GM12878 (cell line): ENCODE measurements around the gene TEX264. TPM values are rescaled to one million over a fixed set of nuclear protein-coding genes. Genes with fewer than 3 reads are reported as not detected.

ENCODE experiments used
- ATAC-seq: fragments of 200-7000 bp; cut with Tn5 transposase; 3 replicates; pipeline ENCODE4 v1.9.1; 2020; ENCODE audit warnings: mild to moderate bottlenecking, moderate library complexity
- BruUV-seq: library from RNA; stranded (reverse); fragments of 400-500 nt; replicated peaks from 2 replicates; lab custom pipeline; 2021; lab: Mats Ljungman, UMichigan
- CTCF ChIA-PET: fragments of 300-600 bp; sonication (Branson Sonifier 250); formaldehyde crosslinking; extraction: SDS; loops from one replicate; lab custom pipeline; 2021; ENCODE audit warnings: inconsistent platforms; lab: Yijun Ruan, JAX
- POLR2A ChIA-PET: fragments of 350-600 bp; formaldehyde crosslinking; extraction: SDS; loops from one replicate; lab custom pipeline; 2021; ENCODE audit warnings: inconsistent platforms; lab: Charles Lee
- RAD21 ChIA-PET: fragments of 300-600 bp; sonication (Branson Sonifier 250); formaldehyde crosslinking; loops from one replicate; lab custom pipeline; 2023; ENCODE audit warnings: antibody characterized with exemption; ENCODE audit not compliant: unreplicated experiment; lab: Charles Lee
- SMC1A ChIA-PET: fragments of 300-600 bp; sonication (Branson Sonifier 250); formaldehyde crosslinking; loops from one replicate; lab custom pipeline; 2023; ENCODE audit not compliant: unreplicated experiment, uncharacterized antibody; lab: Charles Lee
- DNase-seq: peaks from one replicate; pipeline ENCODE4 v3.0.0-alpha.2; 2011; ENCODE audit warnings: low read depth, low spot score
- FAIRE-seq: peaks from 3 replicates; lab custom pipeline; 2011; peaks lifted over from hg19 to GRCh38; lab: Jason Lieb, UNC
- H2AFZ ChIP-seq: 2 replicates; pipeline ENCODE4 v1.6.0; 2011; ENCODE audit warnings: low read depth, low read length, control low read depth; ENCODE audit not compliant: control insufficient read depth
- H3K27ac ChIP-seq: 2 replicates; pipeline ENCODE4 v1.5.1; 2011; ENCODE audit warnings: control low read depth; ENCODE audit not compliant: control insufficient read depth, insufficient read depth
- H3K27me3 ChIP-seq, 2 experiments: replicated peaks in 1 of 2; 2 replicates each; pipeline versions ENCODE4 v1.6.0 to v1.6.1; 2011; ENCODE audit warnings: low read length in 1 of 2; ENCODE audit not compliant: control insufficient read depth in 2 of 2, insufficient read depth in 2 of 2
- H3K36me3 ChIP-seq, 2 experiments: 2 replicates each; pipeline ENCODE4 v1.5.1; 2011; ENCODE audit warnings: low read length in 1 of 2; ENCODE audit not compliant: control insufficient read depth in 2 of 2, insufficient read depth in 2 of 2
- H3K4me1 ChIP-seq: 2 replicates; pipeline ENCODE4 v1.6.1; 2011; ENCODE audit warnings: mild to moderate bottlenecking, low read length, moderate library complexity, mixed read lengths; ENCODE audit not compliant: control insufficient read depth, insufficient read depth
- H3K4me2 ChIP-seq: 2 replicates; pipeline ENCODE4 v1.6.0; 2011; ENCODE audit warnings: control low read depth; ENCODE audit not compliant: control insufficient read depth, insufficient read depth
- H3K4me3 ChIP-seq: fragments of 200-600 bp; sonication (generic); 2 replicates; pipeline ENCODE4 v1.5.1; 2016
- H3K79me2 ChIP-seq: 2 replicates; pipeline ENCODE4 v1.6.0; 2011; ENCODE audit warnings: low read length; ENCODE audit not compliant: control insufficient read depth, insufficient read depth
- H3K9ac ChIP-seq: 2 replicates; pipeline ENCODE4 v1.8.0; 2011; ENCODE audit warnings: low read length, control low read depth, mixed read lengths; ENCODE audit not compliant: control insufficient read depth, insufficient read depth
- H3K9me3 ChIP-seq: replicated peaks from 3 replicates; pipeline ENCODE4 v1.5.1; 2011; ENCODE audit warnings: mild to moderate bottlenecking, low read length; ENCODE audit not compliant: control insufficient read depth, insufficient read depth
- H4K20me1 ChIP-seq: 2 replicates; pipeline ENCODE4 v1.6.0; 2011; ENCODE audit not compliant: control insufficient read depth, insufficient read depth
- BACH1 ChIP-seq: fragments of 450-650 bp; IDR thresholded peaks from 2 replicates; pipeline ENCODE4 v1.6.1; 2017; ENCODE audit warnings: mild to moderate bottlenecking, borderline replicate concordance
- BCL11A ChIP-seq: IDR thresholded peaks from 2 replicates; pipeline ENCODE4 v1.6.1; 2011; ENCODE audit warnings: low read depth, low read length
- BCL3 ChIP-seq: IDR thresholded peaks from 2 replicates; pipeline ENCODE4 v1.6.1; 2011; ENCODE audit warnings: borderline replicate concordance, low read depth, mild to moderate bottlenecking, moderate library complexity, low read length; ENCODE audit not compliant: insufficient read depth, poor library complexity, severe bottlenecking
- BHLHE40 ChIP-seq, 2 experiments: fragments of 450-650 bp in 1 of 2; IDR thresholded peaks; 2 replicates each; pipeline ENCODE4 v1.6.1; 2011 to 2017; ENCODE audit warnings: low read depth in 2 of 2, borderline replicate concordance in 1 of 2, improper control_type of control experiment in 1 of 2, low read length in 1 of 2, mild to moderate bottlenecking in 1 of 2
- BRCA1 ChIP-seq: IDR thresholded peaks from 2 replicates; pipeline ENCODE4 v1.6.1; 2011; ENCODE audit warnings: low read depth, low read length, improper control_type of control experiment
- EED ChIP-seq: sonication (generic); IDR thresholded peaks from 2 replicates; pipeline ENCODE4 v1.6.1; 2016; ENCODE audit warnings: antibody characterized with exemption, low read depth
- FOXK2 ChIP-seq: fragments of 450-650 bp; IDR thresholded peaks from 2 replicates; pipeline ENCODE4 v1.6.1; 2017; ENCODE audit warnings: mild to moderate bottlenecking, moderate library complexity
- HCFC1 ChIP-seq: fragments of 150-350 bp; IDR thresholded peaks from 2 replicates; pipeline ENCODE4 v1.6.1; 2014; ENCODE audit warnings: low read length
- MEF2A ChIP-seq: IDR thresholded peaks from 2 replicates; pipeline ENCODE4 v1.6.1; 2011; ENCODE audit warnings: low read depth, mild to moderate bottlenecking, low read length, moderate library complexity; ENCODE audit not compliant: insufficient read depth
- NKRF ChIP-seq: fragments of 450-650 bp; conservative IDR thresholded peaks from 2 replicates; pipeline ENCODE4 v1.6.1; 2017; ENCODE audit warnings: mild to moderate bottlenecking, moderate library complexity
- RAD21 ChIP-seq: IDR thresholded peaks from 2 replicates; pipeline ENCODE4 v1.6.1; 2011; ENCODE audit warnings: mild to moderate bottlenecking, low read depth, low read length, moderate library complexity; ENCODE audit not compliant: insufficient read depth
- RB1 ChIP-seq: fragments of 450-650 bp; formaldehyde crosslinking; IDR thresholded peaks from 2 replicates; pipeline ENCODE4 v1.6.1; 2017; ENCODE audit warnings: mild to moderate bottlenecking, borderline replicate concordance
- SP1 ChIP-seq: IDR thresholded peaks from one replicate; pipeline ENCODE4 v1.6.1; 2011; ENCODE audit warnings: low read depth, low read length
- ZBTB33 ChIP-seq: fragments of 450-650 bp; IDR thresholded peaks from 2 replicates; pipeline ENCODE4 v1.6.1; 2017; ENCODE audit warnings: mild to moderate bottlenecking
- WGBS: methylation state at CpG from one replicate; pipeline ENCODE4 v1.1.6; 2016; ENCODE audit warnings: low lambda C conversion rate; ENCODE audit not compliant: insufficient replicate concordance, insufficient coverage; ENCODE audit errors: missing lambda C conversion rate; 5-methylcytosine and 5-hydroxymethylcytosine counted together
- in situ Hi-C: fragments of 300-500 bp; cut with MboI; formaldehyde crosslinking; loops from 9 replicates; pipeline ENCODE4 v1.14.3; 2018; ENCODE audit warnings: mixed read lengths
- intact Hi-C: fragments of 100-400 bp; cut with micrococcal nuclease; formaldehyde crosslinking; loops from one replicate; pipeline ENCODE4 v1.14.2; 2022; ENCODE audit not compliant: unreplicated experiment
- polyA plus RNA-seq, 11 experiments: library from polyadenylated mRNA; depleted of rRNA in 4 of 11; unstranded in 6 of 11; stranded (reverse) in 5 of 11; fragments of >200 nt; fragmentation: Nextera tagmentation in 4 of 11; fragmentation: Illumina TruSeq in 1 of 11; extraction: Ambion mirVana in 4 of 11; extraction: Trizol in 1 of 11; gene quantifications; 1 replicate in 1 of 11; 2 replicates in 10 of 11; pipeline versions ENCODE4 v1.2.1 to v1.2.3, GENCODE V29; 2011 to 2016; ENCODE audit warnings: inconsistent platforms in 2 of 11, missing spikeins in 2 of 11, low read depth in 1 of 11
- total RNA-seq, 4 experiments: library from RNA; depleted of rRNA in 3 of 4; stranded (reverse); fragments of >200 nt in 3 of 4; fragmentation: Illumina TruSeq in 1 of 4; extraction: Trizol in 1 of 4; gene quantifications; 2 replicates each; pipeline versions ENCODE4 v1.2.1 to v1.2.3, GENCODE V29; 2013 to 2021

The TEX264 gene
- total and polyA plus RNA-seq, 10 of the 15 experiments (the other 5 are each of a cell fraction or from before 2014, with no cell fraction given), result 3.6 to 63.0 (median 52.4) TPM

GRCh38 chr3:51668756-51669155, 2.3 kb upstream of the TEX264 start:
- Histone ChIP-seq H3K36me3 (no peaks in the 10 kb centered on the region; a peak in 1 of 4 replicates), H4K20me1 (peaks cover 3% of the 10 kb centered on the region; the same call in 1 of the 2 replicates), H3K79me2 (peaks cover 19% of the 10 kb centered on the region), H3K4me2 (no peak overlapping the region), H3K4me1 (peaks cover 19% of the 10 kb centered on the region), H3K27ac (no peak overlapping the region), H3K4me3 (no peak overlapping the region), H3K9ac (no peak overlapping the region), H3K27me3 (no peaks in the 10 kb centered on the region), H2AFZ (no peak overlapping the region), H3K9me3 (no peaks in the 10 kb centered on the region)
- ChIA-PET CTCF (interaction anchor here (0.7 to 14.0 kb wide), 13 partner anchors 10 to 279 kb away, joined by 3 to 331 read pairs (median 4); partner anchors contain the start of gene DCAF1), RAD21 (interaction anchor here (0.9 to 9.9 kb wide), 3 partner anchors 13 to 167 kb away, joined by 3 to 189 read pairs (median 78); partner anchors contain the start of gene DCAF1), SMC1A (interaction anchor here (1.8 to 8.7 kb wide), 3 partner anchors 12 to 167 kb away, joined by 5 to 168 read pairs (median 87); partner anchors contain the start of gene DCAF1), POLR2A (interaction anchor here (7.5 kb wide), 1 partner anchor 168 kb away, joined by 105 read pairs; the partner anchor contains the start of gene DCAF1)
- no peak for ATAC-seq
- DNase-seq, result no peak
- WGBS, result 86% methylated on average over 1 of the region's 1 CpG
- no peak for FAIRE-seq
- intact Hi-C loops, result loop anchor here (1.0 kb wide), 2 partner anchors 14 to 166 kb away; no protein-coding TSS in a partner anchor
- no peak for TF ChIP-seq BACH1
- TF ChIP-seq RB1, result no peak
- TF ChIP-seq RAD21, result no peak
- TF ChIP-seq BHLHE40 (IDR thresholded peaks at IDR 0.05; ENCODE audit: borderline replicate concordance in 1 of 2, low read depth in 2 of 2, low read length in 1 of 2), result no peak
- TF ChIP-seq HCFC1, result no peak
- no peak for TF ChIP-seq MEF2A
- TF ChIP-seq ZBTB33, result no peak
- no peak for TF ChIP-seq NKRF
- no peak for TF ChIP-seq BRCA1
- TF ChIP-seq BCL11A, result no peak
- TF ChIP-seq FOXK2, result no peak
- TF ChIP-seq EED, result no peak
- TF ChIP-seq BCL3, result no peak
- no peak for TF ChIP-seq SP1
- BruUV-seq, result no TSS peak
- in situ Hi-C loops, result no loop called here
